ENCODE data around the gene ZNF664. TPM values are rescaled to one million over a fixed set of nuclear protein-coding genes. Genes with fewer than 3 reads are reported as not detected.

The ZNF664 gene
- total and polyA plus RNA-seq, 8 donors = 23.0 to 72.7 (median 56.7) TPM

DNA sequence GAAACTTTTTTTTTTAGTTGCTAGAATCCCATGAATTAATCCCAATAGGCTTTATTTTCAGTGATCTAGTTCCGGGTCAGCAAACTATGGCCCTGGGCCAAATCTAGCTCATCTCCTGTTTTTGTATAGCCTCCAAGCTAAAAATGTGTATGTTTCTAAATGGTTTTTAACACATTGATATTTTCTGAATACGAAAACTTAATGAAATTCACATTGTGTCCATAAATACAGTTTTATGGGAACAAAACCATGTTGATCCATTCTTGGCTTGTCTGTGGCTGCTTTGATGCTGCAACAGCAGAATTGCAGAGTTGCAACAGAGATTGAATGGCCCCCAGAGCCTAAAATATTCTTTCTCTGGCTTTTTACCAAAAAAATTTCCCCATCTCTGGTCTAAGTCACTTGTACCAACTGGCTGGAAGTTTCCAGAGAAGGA is 47.5 kb downstream of the ZNF664 start:
- Histone ChIP-seq H3K9me3 (no peaks in the 10 kb centered on the region), H3K4me1 (no peaks in the 10 kb centered on the region), H3K27ac (no peak overlapping the region), H3K36me3 (no peaks in the 10 kb centered on the region), H3K27me3 (no peaks in the 10 kb centered on the region), H3K4me3 (no peak overlapping the region)
- TF ChIP-seq, protein P1, sequence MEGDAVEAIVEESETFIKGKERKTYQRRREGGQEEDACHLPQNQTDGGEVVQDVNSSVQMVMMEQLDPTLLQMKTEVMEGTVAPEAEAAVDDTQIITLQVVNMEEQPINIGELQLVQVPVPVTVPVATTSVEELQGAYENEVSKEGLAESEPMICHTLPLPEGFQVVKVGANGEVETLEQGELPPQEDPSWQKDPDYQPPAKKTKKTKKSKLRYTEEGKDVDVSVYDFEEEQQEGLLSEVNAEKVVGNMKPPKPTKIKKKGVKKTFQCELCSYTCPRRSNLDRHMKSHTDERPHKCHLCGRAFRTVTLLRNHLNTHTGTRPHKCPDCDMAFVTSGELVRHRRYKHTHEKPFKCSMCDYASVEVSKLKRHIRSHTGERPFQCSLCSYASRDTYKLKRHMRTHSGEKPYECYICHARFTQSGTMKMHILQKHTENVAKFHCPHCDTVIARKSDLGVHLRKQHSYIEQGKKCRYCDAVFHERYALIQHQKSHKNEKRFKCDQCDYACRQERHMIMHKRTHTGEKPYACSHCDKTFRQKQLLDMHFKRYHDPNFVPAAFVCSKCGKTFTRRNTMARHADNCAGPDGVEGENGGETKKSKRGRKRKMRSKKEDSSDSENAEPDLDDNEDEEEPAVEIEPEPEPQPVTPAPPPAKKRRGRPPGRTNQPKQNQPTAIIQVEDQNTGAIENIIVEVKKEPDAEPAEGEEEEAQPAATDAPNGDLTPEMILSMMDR (IDR thresholded peaks at IDR 0.05) = no peak
- intact Hi-C loops (cut with DNase I) = loop anchor here in 1 of 3 donors (10.0 kb wide), 1 partner anchor 116 kb away; no protein-coding TSS in a partner anchor
- no peak for DNase-seq
- no peak for FAIRE-seq
- peak in 1 of 4 donors; percentile 8 for ATAC-seq
- 87 to 92% methylated on average over 2 of the region's 2 CpGs for WGBS, 2 donors

DNA sequence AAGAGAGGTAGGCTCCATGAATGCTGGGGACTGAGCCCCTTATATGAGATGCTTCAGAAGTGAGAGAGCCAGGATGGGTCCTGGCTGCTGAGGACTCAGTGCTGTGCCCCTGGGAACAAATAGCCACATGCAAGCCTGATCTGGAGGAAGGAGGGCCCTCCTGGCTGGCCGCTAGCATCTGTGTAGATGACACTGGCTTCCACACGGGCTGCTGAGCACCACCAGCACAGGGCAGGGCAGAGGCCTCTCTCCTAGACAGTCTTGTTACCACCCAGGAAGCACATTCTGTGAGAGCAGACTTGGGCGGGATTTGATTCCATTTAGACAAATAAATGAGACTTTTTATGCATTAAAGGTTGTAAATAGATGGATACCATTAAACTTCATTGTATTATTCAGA is 48.0 kb downstream of the ZNF664 start:
- no peaks in the 10 kb centered on the region for H3K4me1 ChIP-seq
- TF ChIP-seq, protein P1 (IDR thresholded peaks at IDR 0.05) = no peak
- no peak overlapping the region for H3K27ac ChIP-seq
- intact Hi-C loops (cut with DNase I) = loop anchor here in 1 of 3 donors (10.0 kb wide), 1 partner anchor 116 kb away; no protein-coding TSS in a partner anchor
- DNase-seq (no peak), ATAC-seq (peak in 2 of 4 donors; percentile 45 to 52), FAIRE-seq (no peak)
- no peak overlapping the region for H3K4me3 ChIP-seq
- H3K27me3 ChIP-seq = no peaks in the 10 kb centered on the region
- 81 to 82% methylated on average over 3 of the region's 3 CpGs for WGBS, 2 donors
- H3K9me3 ChIP-seq = no peaks in the 10 kb centered on the region
- no peaks in the 10 kb centered on the region for H3K36me3 ChIP-seq

DNA sequence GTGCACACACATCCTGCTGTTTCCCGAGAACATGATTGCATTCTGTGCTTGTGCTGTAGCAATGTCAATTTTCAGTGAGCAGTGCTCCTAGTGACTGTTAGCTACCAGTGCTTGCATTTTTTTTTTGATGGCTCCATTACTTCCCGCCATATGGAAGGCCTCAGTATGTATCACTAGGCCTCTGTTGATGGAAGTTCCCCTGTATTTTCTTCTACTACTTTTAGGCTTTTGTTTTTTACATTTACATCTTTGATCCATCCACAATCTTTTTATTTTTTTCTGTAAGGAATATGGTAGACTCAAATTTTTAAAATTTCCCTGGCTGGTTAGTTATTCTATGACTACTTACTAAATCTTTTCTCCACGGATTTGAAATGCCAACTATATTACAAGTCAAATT is 49.1 kb downstream of the ZNF664 start:
- DNase-seq (no peak), FAIRE-seq (no peak), ATAC-seq (no peak)
- TF ChIP-seq, protein P1 (IDR thresholded peaks at IDR 0.05) = no peak
- Histone ChIP-seq H3K4me1 (no peaks in the 10 kb centered on the region), H3K9me3 (no peaks in the 10 kb centered on the region), H3K27me3 (no peaks in the 10 kb centered on the region), H3K36me3 (no peaks in the 10 kb centered on the region), H3K4me3 (no peak overlapping the region), H3K27ac (no peak overlapping the region)
- 92 to 95% methylated on average over 3 of the region's 3 CpGs for WGBS, 2 donors
- intact Hi-C loops (cut with DNase I) = loop anchor here in 1 of 3 donors (10.0 kb wide), 1 partner anchor 117 kb away; no protein-coding TSS in a partner anchor

DNA sequence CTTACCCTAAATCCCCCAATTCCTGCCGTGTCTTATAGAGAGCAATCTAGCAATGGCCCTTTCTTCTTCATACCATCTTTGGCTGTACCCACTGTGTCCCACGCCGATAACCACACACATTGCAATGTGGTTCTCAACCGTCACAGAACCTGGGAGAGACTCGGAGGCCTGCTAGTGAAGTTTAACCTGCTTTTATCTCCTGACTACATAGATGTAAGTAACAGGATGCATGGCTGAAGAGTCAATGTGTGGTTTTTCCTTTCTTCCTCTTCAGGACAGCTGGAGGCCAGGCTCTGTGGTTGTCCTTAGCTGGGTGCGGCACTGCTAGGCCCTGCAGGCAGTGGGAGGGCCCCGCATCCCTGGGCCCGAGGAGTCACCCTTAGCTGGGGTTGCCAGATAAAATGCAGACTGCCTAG is 51.3 kb downstream of the ZNF664 start:
- FAIRE-seq (no peak), DNase-seq (no peak), ATAC-seq (no peak)
- Histone ChIP-seq H3K27ac (no peak overlapping the region), H3K4me3 (no peak overlapping the region), H3K36me3 (no peaks in the 10 kb centered on the region), H3K27me3 (no peaks in the 10 kb centered on the region), H3K9me3 (no peaks in the 10 kb centered on the region), H3K4me1 (no peaks in the 10 kb centered on the region)
- TF ChIP-seq, protein P1 (IDR thresholded peaks at IDR 0.05) = no peak
- intact Hi-C loops (cut with DNase I) = loop anchor here in 1 of 3 donors (10.0 kb wide), 1 partner anchor 119 kb away; no protein-coding TSS in a partner anchor
- WGBS, 2 donors = 85 to 90% methylated on average over 8 of the region's 8 CpGs

DNA sequence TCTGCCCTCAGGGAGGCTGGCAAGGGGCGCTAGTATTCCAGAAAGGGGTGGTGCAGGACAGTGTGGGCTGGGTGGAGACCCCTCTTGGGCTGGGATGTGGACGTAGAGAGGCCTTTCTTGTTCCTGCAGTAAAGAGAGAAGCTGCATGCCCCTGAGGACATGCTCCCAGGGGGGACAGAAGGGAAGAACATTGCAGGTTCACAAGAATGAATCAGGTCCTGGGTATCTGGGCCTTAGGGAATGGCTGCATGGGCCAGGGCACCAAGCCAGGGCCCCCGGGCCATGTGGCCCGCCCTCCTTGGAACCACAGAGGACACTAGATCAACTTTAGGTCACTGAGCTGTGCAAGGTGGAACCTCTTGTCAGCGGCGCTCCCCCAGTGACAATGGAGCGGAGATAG is 51.8 kb downstream of the ZNF664 start:
- intact Hi-C loops (cut with DNase I) = loop anchor here in 1 of 3 donors (10.0 kb wide), 1 partner anchor 120 kb away; no protein-coding TSS in a partner anchor
- H3K36me3 ChIP-seq = no peaks in the 10 kb centered on the region
- 85 to 87% methylated on average over 7 of the region's 7 CpGs for WGBS, 2 donors
- ATAC-seq (no peak), FAIRE-seq (no peak), DNase-seq (no peak)
- H3K27me3 ChIP-seq = no peaks in the 10 kb centered on the region
- no peak overlapping the region for H3K4me3 ChIP-seq
- TF ChIP-seq, protein P1 (IDR thresholded peaks at IDR 0.05) = no peak
- H3K27ac ChIP-seq = no peak overlapping the region
- no peaks in the 10 kb centered on the region for H3K4me1 ChIP-seq
- H3K9me3 ChIP-seq = no peaks in the 10 kb centered on the region

Measured in pancreas (tissue), 10 donors.